ENCODE results near the gene PIWIL4.

PIWIL4 gene

DNA sequence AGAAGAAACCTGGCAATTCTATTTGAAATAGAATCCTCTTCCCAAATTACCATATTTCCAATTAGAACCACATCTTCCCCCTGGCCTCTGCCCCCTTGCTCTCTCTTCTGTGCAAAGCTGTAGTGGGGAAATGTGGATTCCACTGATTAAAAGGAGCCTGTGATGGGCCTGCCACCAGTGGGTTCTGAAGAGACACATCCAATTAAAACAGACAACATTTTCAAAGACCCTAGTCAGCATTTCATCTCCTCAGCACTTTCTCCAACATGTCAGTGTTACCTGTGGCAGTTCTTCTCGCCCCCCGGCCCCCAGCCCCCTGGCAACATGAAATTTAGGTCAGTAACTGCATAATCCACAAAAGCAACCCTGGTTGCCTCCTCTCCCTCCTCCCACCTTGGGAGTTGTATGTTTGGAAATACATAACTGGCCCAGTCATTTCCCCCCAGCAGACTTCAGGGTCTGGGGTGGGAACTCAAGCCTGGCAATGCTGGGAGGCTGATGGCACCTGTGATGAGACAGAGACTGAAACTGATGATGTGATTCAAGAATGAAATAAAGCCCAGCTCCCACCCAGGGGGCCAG lies 101.1 kb downstream of the PIWIL4 start:
- H3F3A ChIP-seq (ENCODE audit: insufficient read depth): no peaks in the 10 kb centered on the region
- no peak overlapping the region for H3K27ac ChIP-seq (ENCODE audit: low read depth, low read length)
- H2AFZ ChIP-seq (ENCODE audit: low read depth, low read length, severe bottlenecking): no peak overlapping the region
- TF ChIP-seq, protein P1, sequence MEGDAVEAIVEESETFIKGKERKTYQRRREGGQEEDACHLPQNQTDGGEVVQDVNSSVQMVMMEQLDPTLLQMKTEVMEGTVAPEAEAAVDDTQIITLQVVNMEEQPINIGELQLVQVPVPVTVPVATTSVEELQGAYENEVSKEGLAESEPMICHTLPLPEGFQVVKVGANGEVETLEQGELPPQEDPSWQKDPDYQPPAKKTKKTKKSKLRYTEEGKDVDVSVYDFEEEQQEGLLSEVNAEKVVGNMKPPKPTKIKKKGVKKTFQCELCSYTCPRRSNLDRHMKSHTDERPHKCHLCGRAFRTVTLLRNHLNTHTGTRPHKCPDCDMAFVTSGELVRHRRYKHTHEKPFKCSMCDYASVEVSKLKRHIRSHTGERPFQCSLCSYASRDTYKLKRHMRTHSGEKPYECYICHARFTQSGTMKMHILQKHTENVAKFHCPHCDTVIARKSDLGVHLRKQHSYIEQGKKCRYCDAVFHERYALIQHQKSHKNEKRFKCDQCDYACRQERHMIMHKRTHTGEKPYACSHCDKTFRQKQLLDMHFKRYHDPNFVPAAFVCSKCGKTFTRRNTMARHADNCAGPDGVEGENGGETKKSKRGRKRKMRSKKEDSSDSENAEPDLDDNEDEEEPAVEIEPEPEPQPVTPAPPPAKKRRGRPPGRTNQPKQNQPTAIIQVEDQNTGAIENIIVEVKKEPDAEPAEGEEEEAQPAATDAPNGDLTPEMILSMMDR (IDR thresholded peaks at IDR 0.05; ENCODE audit: insufficient read depth, low read length, poor library complexity, severe bottlenecking): no peak
- TF ChIP-seq EZH2phosphoT487 (conservative IDR thresholded peaks at IDR 0.05; ENCODE audit: low read length): no peak
- H3K27me3 ChIP-seq (ENCODE audit: low read length): no peaks in the 10 kb centered on the region
- H3K4me3 ChIP-seq (ENCODE audit: insufficient read depth, low read length, poor library complexity, severe bottlenecking): no peak overlapping the region
- no peaks in the 10 kb centered on the region for H4K20me1 ChIP-seq (ENCODE audit: low read depth, low read length)
- H3K79me2 ChIP-seq (ENCODE audit: insufficient read depth, low read length): no peaks in the 10 kb centered on the region
- no peak overlapping the region for H3K9ac ChIP-seq (ENCODE audit: low read length)
- 0 out of 2 replicates have a peak, but pooled peaks cover 7% of the 10 kb centered on the region for H3K9me3 ChIP-seq (ENCODE audit: insufficient read depth, low read length)
- no peaks in the 10 kb centered on the region for H3K9me2 ChIP-seq (replicated peaks; ENCODE audit: insufficient read depth, low read length)
- H3K4me2 ChIP-seq (ENCODE audit: low read depth, low read length, poor library complexity, severe bottlenecking): no peak overlapping the region
- no peaks in the 10 kb centered on the region for H3K36me3 ChIP-seq (ENCODE audit: low read length)

DNA sequence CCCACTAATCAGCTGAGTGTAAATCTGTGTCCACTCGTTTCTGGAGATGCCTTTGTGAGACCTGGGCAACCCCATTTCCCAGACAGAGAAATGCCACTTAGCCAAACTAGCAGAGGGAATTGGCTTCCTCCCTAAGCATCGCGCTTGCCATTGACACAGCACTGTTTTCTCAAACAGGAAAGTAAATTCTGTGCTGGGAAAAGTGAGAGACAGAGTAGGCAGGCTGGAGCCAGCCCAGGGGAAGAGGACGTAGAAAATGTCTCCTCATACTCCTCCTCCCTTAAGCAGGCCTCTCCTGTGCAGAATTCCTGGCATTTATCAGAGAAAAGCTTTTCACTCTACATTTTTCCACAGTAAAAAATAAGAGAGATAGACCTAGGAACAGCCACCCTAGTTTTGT lies 101.9 kb downstream of the PIWIL4 start:
- no peak overlapping the region for H3K4me3 ChIP-seq (ENCODE audit: insufficient read depth, low read length, poor library complexity, severe bottlenecking)
- no peaks in the 10 kb centered on the region for H3F3A ChIP-seq (ENCODE audit: insufficient read depth)
- no peaks in the 10 kb centered on the region for H3K9me2 ChIP-seq (replicated peaks; ENCODE audit: insufficient read depth, low read length)
- no peak for TF ChIP-seq EZH2phosphoT487 (conservative IDR thresholded peaks at IDR 0.05; ENCODE audit: low read length)
- TF ChIP-seq, protein P1 (IDR thresholded peaks at IDR 0.05; ENCODE audit: insufficient read depth, low read length, poor library complexity, severe bottlenecking): no peak
- H4K20me1 ChIP-seq (ENCODE audit: low read depth, low read length): no peaks in the 10 kb centered on the region
- no peaks in the 10 kb centered on the region for H3K27me3 ChIP-seq (ENCODE audit: low read length)
- H3K79me2 ChIP-seq (ENCODE audit: insufficient read depth, low read length): no peaks in the 10 kb centered on the region
- no peak overlapping the region for H3K9ac ChIP-seq (ENCODE audit: low read length)
- no peak overlapping the region for H2AFZ ChIP-seq (ENCODE audit: low read depth, low read length, severe bottlenecking)
- 0 out of 2 replicates have a peak, but pooled peaks cover 7% of the 10 kb centered on the region for H3K9me3 ChIP-seq (ENCODE audit: insufficient read depth, low read length)
- H3K4me2 ChIP-seq (ENCODE audit: low read depth, low read length, poor library complexity, severe bottlenecking): no peak overlapping the region
- H3K36me3 ChIP-seq (ENCODE audit: low read length): no peaks in the 10 kb centered on the region
- no peak overlapping the region for H3K27ac ChIP-seq (ENCODE audit: low read depth, low read length)

All from SU-DHL-6 (cell line).